GM19397 (cell line): ENCODE measurements around the gene CPNE5.

ENCODE experiments used
- ATAC-seq: cut with Tn5 transposase; IDR thresholded peaks from one replicate; pipeline ENCODE4 v1.9.1; 2021; ENCODE audit warnings: mild to moderate bottlenecking, moderate library complexity; ENCODE audit not compliant: unreplicated experiment

The CPNE5 gene

GRCh38 chr6:36858407-36858981 lies 19.2 kb upstream of the CPNE5 start:
- no peak for ATAC-seq

GRCh38 chr6:36857325-36857724 lies 18.1 kb upstream of the CPNE5 start:
- no peak for ATAC-seq

- ATAC-seq = no peak
Observed at GRCh38 chr6:36856277-36856676, 17.0 kb upstream of the CPNE5 start.

- ATAC-seq = no peak
Observed at GRCh38 chr6:36855750-36856149, 16.5 kb upstream of the CPNE5 start.

- ATAC-seq = no peak
Observed at GRCh38 chr6:36853325-36853724, 14.1 kb upstream of the CPNE5 start.

- no peak for ATAC-seq
Observed at GRCh38 chr6:36852481-36853147, 13.4 kb upstream of the CPNE5 start.

GRCh38 chr6:36851626-36852025 lies 12.4 kb upstream of the CPNE5 start:
- ATAC-seq = no peak

- no peak for ATAC-seq
Observed at GRCh38 chr6:36851149-36851614, 11.9 kb upstream of the CPNE5 start.

GRCh38 chr6:36850021-36850420 lies 10.8 kb upstream of the CPNE5 start:
- no peak for ATAC-seq

GRCh38 chr6:36848658-36849441 lies 9.6 kb upstream of the CPNE5 start:
- ATAC-seq = no peak

GRCh38 chr6:36847991-36848390 lies 8.7 kb upstream of the CPNE5 start:
- ATAC-seq = no peak

GRCh38 chr6:36847152-36847551 lies 7.9 kb upstream of the CPNE5 start:
- no peak for ATAC-seq

GRCh38 chr6:36845233-36845632 lies 6.0 kb upstream of the CPNE5 start:
- no peak for ATAC-seq

GRCh38 chr6:36844232-36845170 lies 5.3 kb upstream of the CPNE5 start:
- no peak for ATAC-seq

GRCh38 chr6:36843170-36843569 lies 3.9 kb upstream of the CPNE5 start:
- ATAC-seq = no peak

GRCh38 chr6:36841756-36842155 lies 2.5 kb upstream of the CPNE5 start:
- ATAC-seq = no peak

GRCh38 chr6:36840432-36841403 lies 1.5 kb upstream of the CPNE5 start:
- no peak for ATAC-seq

GRCh38 chr6:36839749-36840431 lies 646 bp upstream of the CPNE5 start:
- ATAC-seq = no peak

GRCh38 chr6:36837686-36838085 lies 1.6 kb downstream of the CPNE5 start:
- ATAC-seq = no peak
